Epithelial cell of prostate (primary cell): ENCODE results near the gene ABI3BP.
"Not testable (repeated sequence)": the region's sequence is repeated elsewhere in the genome, so short reads cannot be mapped to it uniquely, and the experiment has no call there.

Source experiments
- DNase-seq: peaks from one replicate; pipeline ENCODE4 v3.0.0-alpha.2; 2011; ENCODE audit warnings: low read depth, low spot score
- H3K27ac ChIP-seq: fragments of 450-650 bp; 2 replicates; pipeline ENCODE4 v1.5.1; 2017; ENCODE audit warnings: mild to moderate bottlenecking

Gene ABI3BP

GRCh38 chr3:100993309-100993708 lies at the start of gene ABI3BP:
ABI3BP (minus strand) TSS chr3:100993421; CDS start chr3:100993384, 37 bp downstream.
- DNase-seq: peak; percentile 22
- no peak within 1 kb of the TSS for H3K27ac ChIP-seq

GRCh38 chr3:101039285-101039684 lies 46.1 kb upstream of the ABI3BP start:
- H3K27ac ChIP-seq: peak overlapping the region; percentile 97
- no peak for DNase-seq

GRCh38 chr3:101038880-101039279 lies 45.7 kb upstream of the ABI3BP start:
- peak overlapping the region; percentile 97 for H3K27ac ChIP-seq
- DNase-seq: no peak

GRCh38 chr3:101038393-101038792 lies 45.2 kb upstream of the ABI3BP start:
- DNase-seq: peak; percentile 12
- H3K27ac ChIP-seq: peak overlapping the region; percentile 97

- H3K27ac ChIP-seq: peak overlapping the region; percentile 97
- no peak for DNase-seq
These were observed 44.4 kb upstream of the ABI3BP start for GRCh38 chr3:101037613-101038012.

- DNase-seq: peak; percentile 41
- H3K27ac ChIP-seq: peak overlapping the region; percentile 97
These were observed 43.5 kb upstream of the ABI3BP start for GRCh38 chr3:101036676-101037075.

- H3K27ac ChIP-seq: peak overlapping the region; percentile 97
- DNase-seq: peak; percentile 76
These were observed 43.0 kb upstream of the ABI3BP start for GRCh38 chr3:101036213-101036618.

GRCh38 chr3:101027286-101027685 lies 34.1 kb upstream of the ABI3BP start:
- H3K27ac ChIP-seq: no peak overlapping the region
- no peak for DNase-seq

GRCh38 chr3:101026881-101027280 lies 33.7 kb upstream of the ABI3BP start:
- DNase-seq: no peak
- H3K27ac ChIP-seq: no peak overlapping the region

GRCh38 chr3:101026244-101026643 lies 33.0 kb upstream of the ABI3BP start:
- H3K27ac ChIP-seq: no peak overlapping the region
- DNase-seq: no peak

- no peak for DNase-seq
- no peak overlapping the region for H3K27ac ChIP-seq
These were observed 27.3 kb upstream of the ABI3BP start for GRCh38 chr3:101020351-101021015.

GRCh38 chr3:101017017-101017416 lies 23.8 kb upstream of the ABI3BP start:
- no peak for DNase-seq
- H3K27ac ChIP-seq: no peak overlapping the region

GRCh38 chr3:101012312-101012711 lies 19.1 kb upstream of the ABI3BP start:
- not testable (repeated sequence) for DNase-seq, H3K27ac ChIP-seq

- H3K27ac ChIP-seq: peak overlapping the region; percentile 48
These were observed 17.9 kb upstream of the ABI3BP start for GRCh38 chr3:101011136-101011535.

GRCh38 chr3:101010296-101010695 lies 17.1 kb upstream of the ABI3BP start:
- no peak for DNase-seq
- peak overlapping the region; percentile 48 for H3K27ac ChIP-seq

More at GRCh38 chr3:101011136-101011535, 17.9 kb upstream of the ABI3BP start:
- no peak for DNase-seq

- no peak for DNase-seq
- H3K27ac ChIP-seq: peak overlapping the region; percentile 48
These were observed 16.2 kb upstream of the ABI3BP start for GRCh38 chr3:101009386-101009785.

- no peak for DNase-seq
These were observed 5.9 kb upstream of the ABI3BP start for GRCh38 chr3:100999160-100999559.

GRCh38 chr3:100994809-100995208 lies 1.6 kb upstream of the ABI3BP start:
- DNase-seq: no peak
- H3K27ac ChIP-seq: no peak overlapping the region

More at GRCh38 chr3:100999160-100999559, 5.9 kb upstream of the ABI3BP start:
- no peak overlapping the region for H3K27ac ChIP-seq

GRCh38 chr3:100994187-100994586 lies 966 bp upstream of the ABI3BP start:
- no peak overlapping the region for H3K27ac ChIP-seq

GRCh38 chr3:100992231-100993012 lies 799 bp downstream of the ABI3BP start:
- no peak overlapping the region for H3K27ac ChIP-seq
- DNase-seq: no peak

More at GRCh38 chr3:100994187-100994586, 966 bp upstream of the ABI3BP start:
- no peak for DNase-seq

- no peak for DNase-seq
- H3K27ac ChIP-seq: no peak overlapping the region
These were observed 5.1 kb downstream of the ABI3BP start for GRCh38 chr3:100988080-100988479.
